Stimulated activated naive CD8-positive, alpha-beta T cell treated with anti-CD3 and anti-CD28 coated beads, Interleukin-15, Interleukin-2, amounts not matched to agents 100 ng/mL and 50 ng/mL, for 24 hours (primary cell): ENCODE measurements around the gene ABHD18.
"Not testable (repeated sequence)": the region's sequence is repeated elsewhere in the genome, so short reads cannot be mapped to it uniquely, and the experiment has no call there.

Experiments
- H3K27ac Mint-ChIP-seq: one replicate; pipeline ENCODE4 v1.8.0; 2021; ENCODE audit warnings: mild to moderate bottlenecking, mixed read lengths
- H3K27me3 Mint-ChIP-seq: one replicate; pipeline ENCODE4 v1.8.0; 2021; ENCODE audit warnings: mixed read lengths
- H3K36me3 Mint-ChIP-seq: one replicate; pipeline ENCODE4 v1.8.0; 2021; ENCODE audit warnings: low read depth, mixed read lengths
- H3K4me1 Mint-ChIP-seq: one replicate; pipeline ENCODE4 v1.8.0; 2021; ENCODE audit warnings: low read depth, mixed read lengths
- H3K4me3 Mint-ChIP-seq: one replicate; pipeline ENCODE4 v1.8.0; 2021; ENCODE audit warnings: mild to moderate bottlenecking, mixed read lengths
- H3K9me3 Mint-ChIP-seq: one replicate; pipeline ENCODE4 v1.8.0; 2021; ENCODE audit warnings: mixed read lengths

ABHD18 gene

DNA sequence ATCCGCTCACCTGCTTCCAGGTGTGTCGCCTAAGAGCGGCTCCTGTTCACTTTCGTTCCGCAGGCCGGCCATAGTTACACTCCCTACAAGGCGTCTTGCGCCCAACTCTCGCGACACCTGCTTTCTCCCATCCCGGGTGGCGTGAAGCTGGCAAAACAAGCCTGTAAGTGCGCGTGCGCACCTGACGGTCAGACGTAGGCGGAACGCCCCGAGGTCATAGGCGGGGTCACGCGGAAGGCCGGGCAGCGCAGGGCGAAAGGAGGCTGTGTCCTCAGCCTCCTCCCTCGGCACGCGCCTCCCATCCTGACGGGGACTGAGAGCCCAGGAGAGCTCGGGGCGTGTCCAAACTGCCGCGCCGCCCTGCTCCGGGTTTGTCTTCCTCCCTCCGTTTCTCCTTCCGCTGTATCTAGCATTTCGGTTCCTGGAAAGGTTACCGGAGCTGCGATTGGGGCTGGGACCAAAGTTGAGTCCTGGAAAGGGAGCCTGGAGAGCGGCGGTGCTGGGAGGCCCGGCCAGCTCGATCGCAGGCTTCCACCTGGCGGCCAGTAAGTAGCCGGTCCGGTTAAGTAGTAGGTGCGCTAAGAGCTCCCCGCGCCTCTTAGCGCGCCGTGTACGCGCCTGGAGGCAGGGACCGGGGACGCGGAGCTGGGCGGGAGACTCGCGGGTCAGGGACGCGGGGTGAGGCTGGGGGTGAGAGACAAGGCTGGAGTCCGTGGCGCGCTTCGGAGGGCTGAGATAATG lies at the start of gene ABHD18, which contains the start of gene MFSD8:
Gene ABHD18 (plus strand): TSS at position 345 of the 741 bp plus-strand sequence. CDS start 17,550 bp downstream, outside the sequence.
Gene MFSD8 (minus strand): TSS at position 112 of the 741 bp plus-strand sequence. CDS start 40 bp downstream, at position 72.
- H3K36me3 Mint-ChIP-seq: peaks cover 28% of the 10 kb centered on the region
- H3K4me3 Mint-ChIP-seq: peak within 1 kb of the TSS; percentile 89
- H3K27me3 Mint-ChIP-seq: no peaks in the 10 kb centered on the region
- peaks cover 44% of the 10 kb centered on the region for H3K4me1 Mint-ChIP-seq
- no peaks in the 10 kb centered on the region for H3K9me3 Mint-ChIP-seq
- peak within 1 kb of the TSS; percentile 92 for H3K27ac Mint-ChIP-seq

- Mint-ChIP-seq H3K4me1 (no peaks in the 10 kb centered on the region), H3K27me3 (no peaks in the 10 kb centered on the region), H3K27ac (no peak overlapping the region), H3K36me3 (peaks cover 32% of the 10 kb centered on the region), H3K4me3 (no peak overlapping the region), H3K9me3 (no peaks in the 10 kb centered on the region)
These were observed 48.7 kb upstream of the ABHD18 start for GRCh38 chr4:127916512-127916911.

GRCh38 chr4:127917151-127917550 lies 48.1 kb upstream of the ABHD18 start:
- H3K36me3 Mint-ChIP-seq: peaks cover 32% of the 10 kb centered on the region
- no peaks in the 10 kb centered on the region for H3K9me3 Mint-ChIP-seq
- H3K4me1 Mint-ChIP-seq: no peaks in the 10 kb centered on the region
- no peak overlapping the region for H3K4me3 Mint-ChIP-seq
- no peak overlapping the region for H3K27ac Mint-ChIP-seq
- no peaks in the 10 kb centered on the region for H3K27me3 Mint-ChIP-seq

GRCh38 chr4:127920521-127920920 lies 44.7 kb upstream of the ABHD18 start:
- H3K4me1 Mint-ChIP-seq: no peaks in the 10 kb centered on the region
- H3K4me3 Mint-ChIP-seq: no peak overlapping the region
- H3K27me3 Mint-ChIP-seq: no peaks in the 10 kb centered on the region
- H3K9me3 Mint-ChIP-seq: no peaks in the 10 kb centered on the region
- H3K36me3 Mint-ChIP-seq: peaks cover 55% of the 10 kb centered on the region
- H3K27ac Mint-ChIP-seq: no peak overlapping the region

DNA sequence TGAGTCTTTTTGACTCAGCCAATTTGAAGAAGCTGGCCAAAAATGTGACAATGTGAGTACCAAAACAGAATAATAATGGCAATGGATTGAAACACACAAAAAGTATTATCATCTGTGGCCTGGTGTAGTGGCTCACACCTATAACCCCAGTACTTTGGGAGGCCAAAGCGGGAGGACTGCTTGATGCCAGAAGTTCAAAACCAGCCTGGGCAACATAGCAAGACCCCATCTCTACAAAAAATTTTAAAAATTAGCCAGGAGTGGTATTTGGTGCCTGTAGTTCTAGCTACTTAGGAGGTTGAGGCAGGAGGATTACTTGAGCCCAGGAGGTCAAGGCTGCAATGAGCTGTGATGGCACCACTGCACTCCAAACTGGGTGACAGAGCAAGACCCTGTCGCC lies 43.0 kb upstream of the ABHD18 start:
- Mint-ChIP-seq H3K9me3 (no peaks in the 10 kb centered on the region), H3K27me3 (no peaks in the 10 kb centered on the region), H3K36me3 (peaks cover 65% of the 10 kb centered on the region), H3K4me3 (no peak overlapping the region), H3K4me1 (no peaks in the 10 kb centered on the region), H3K27ac (no peak overlapping the region)

DNA sequence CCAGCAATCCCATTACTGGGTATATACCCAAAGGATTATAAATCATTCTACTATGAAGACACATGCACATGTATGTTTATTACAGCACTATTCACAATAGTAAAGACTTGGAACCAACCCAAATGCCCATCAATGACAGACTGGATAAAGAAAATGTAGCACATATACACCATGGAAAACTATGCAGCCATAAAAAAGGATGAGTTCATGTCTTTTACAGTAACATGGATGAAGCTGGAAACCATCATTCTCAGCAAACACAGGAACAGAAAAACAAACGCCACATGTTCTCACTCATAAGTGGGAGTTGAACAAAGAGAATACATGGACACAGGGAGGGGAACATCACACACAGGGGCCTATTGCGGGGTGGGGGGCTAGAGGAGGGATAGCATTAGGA lies 39.5 kb upstream of the ABHD18 start:
- H3K4me1 Mint-ChIP-seq, H3K4me3 Mint-ChIP-seq, H3K27me3 Mint-ChIP-seq, H3K27ac Mint-ChIP-seq, H3K9me3 Mint-ChIP-seq: not testable (repeated sequence)
- H3K36me3 Mint-ChIP-seq: peaks cover 65% of the 10 kb centered on the region

DNA sequence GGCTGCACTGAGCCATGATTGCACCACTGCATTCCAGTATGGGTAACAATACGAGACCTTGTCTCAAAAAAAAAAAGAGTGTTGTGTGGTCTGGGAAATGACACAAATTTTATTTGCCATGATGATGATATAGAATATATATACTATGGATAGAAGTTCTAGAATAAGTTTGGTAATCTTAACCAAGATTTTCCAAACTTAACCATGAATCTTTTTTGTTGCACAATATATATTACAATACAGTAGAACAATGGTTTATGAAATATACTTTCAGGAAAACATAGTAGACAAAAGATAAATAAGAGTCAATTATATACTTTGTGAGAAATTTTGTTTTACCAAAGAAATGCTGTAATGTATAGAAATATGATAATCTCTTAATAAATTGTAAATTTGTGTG lies 35.0 kb upstream of the ABHD18 start:
- Mint-ChIP-seq H3K36me3 (peaks cover 40% of the 10 kb centered on the region), H3K27ac (no peak overlapping the region)

DNA sequence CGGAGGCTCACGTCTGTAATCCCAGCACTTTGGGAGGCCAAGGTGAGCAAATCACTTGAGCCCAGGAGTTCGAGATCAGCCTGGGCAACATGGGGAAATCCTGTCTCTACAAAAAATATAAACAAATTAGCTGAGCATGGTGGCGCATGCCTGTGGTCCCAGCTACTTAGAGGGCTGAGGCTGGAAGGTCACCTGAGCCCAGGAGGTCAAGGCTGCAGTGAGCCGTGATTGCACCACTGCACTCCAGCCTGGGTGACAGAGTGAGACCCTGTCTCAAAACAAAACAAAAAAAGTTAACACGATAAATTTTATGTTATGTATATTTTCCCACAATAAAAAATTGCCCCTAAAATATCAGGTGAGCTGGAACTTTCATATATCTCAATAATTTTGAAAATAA lies 33.4 kb upstream of the ABHD18 start:
- H3K4me1 Mint-ChIP-seq, H3K4me3 Mint-ChIP-seq, H3K27me3 Mint-ChIP-seq, H3K27ac Mint-ChIP-seq, H3K9me3 Mint-ChIP-seq: not testable (repeated sequence)
- H3K36me3 Mint-ChIP-seq: peaks cover 26% of the 10 kb centered on the region

More for the DNA sequence above, 35.0 kb upstream of the ABHD18 start:
- no peak overlapping the region for H3K4me3 Mint-ChIP-seq
- no peaks in the 10 kb centered on the region for H3K4me1 Mint-ChIP-seq
- no peaks in the 10 kb centered on the region for H3K27me3 Mint-ChIP-seq
- no peaks in the 10 kb centered on the region for H3K9me3 Mint-ChIP-seq

DNA sequence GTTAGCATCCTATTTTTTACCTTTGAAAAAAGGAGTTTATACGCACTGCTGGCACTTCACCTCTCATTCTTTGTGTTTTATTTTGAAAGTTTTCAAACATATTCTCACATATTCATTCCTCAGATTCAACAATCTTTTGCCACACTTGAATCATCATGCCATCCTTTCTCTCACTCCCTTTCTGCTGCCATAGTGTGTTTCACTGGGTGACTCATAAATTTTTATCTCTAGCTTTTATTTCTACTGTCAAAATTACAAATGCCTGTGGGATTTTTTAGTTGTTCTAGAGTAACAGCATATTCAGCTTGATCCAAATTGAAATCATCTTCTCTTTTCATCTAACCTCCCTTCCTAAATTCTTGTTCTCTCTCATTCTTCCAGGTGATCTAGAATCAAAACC lies 28.2 kb upstream of the ABHD18 start:
- Mint-ChIP-seq H3K9me3 (no peaks in the 10 kb centered on the region), H3K4me3 (no peak overlapping the region), H3K27me3 (no peaks in the 10 kb centered on the region), H3K36me3 (peaks cover 35% of the 10 kb centered on the region), H3K27ac (no peak overlapping the region), H3K4me1 (peaks cover 5% of the 10 kb centered on the region)

DNA sequence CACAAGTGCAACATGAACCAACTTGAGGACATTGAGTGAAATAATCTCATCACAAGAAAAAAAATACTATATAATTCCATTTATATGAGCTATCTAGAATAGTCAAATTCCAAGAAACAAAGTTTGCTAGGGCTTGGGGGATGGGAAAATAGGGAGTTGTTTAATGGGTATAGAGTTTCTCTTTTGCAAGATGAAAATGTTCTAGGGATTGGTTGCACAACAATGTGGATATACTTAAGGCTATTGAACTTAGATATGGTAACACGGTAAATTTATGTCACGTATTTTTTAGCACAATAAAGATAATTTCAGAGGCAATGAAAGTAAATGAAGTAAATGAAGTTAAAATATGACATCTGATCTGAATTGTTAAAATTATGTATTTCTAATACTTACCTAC lies 8.1 kb upstream of the ABHD18 start:
- Mint-ChIP-seq H3K27ac (no peak overlapping the region), H3K27me3 (no peaks in the 10 kb centered on the region), H3K9me3 (no peaks in the 10 kb centered on the region), H3K4me1 (peaks cover 10% of the 10 kb centered on the region), H3K4me3 (no peak overlapping the region), H3K36me3 (peaks cover 26% of the 10 kb centered on the region)

DNA sequence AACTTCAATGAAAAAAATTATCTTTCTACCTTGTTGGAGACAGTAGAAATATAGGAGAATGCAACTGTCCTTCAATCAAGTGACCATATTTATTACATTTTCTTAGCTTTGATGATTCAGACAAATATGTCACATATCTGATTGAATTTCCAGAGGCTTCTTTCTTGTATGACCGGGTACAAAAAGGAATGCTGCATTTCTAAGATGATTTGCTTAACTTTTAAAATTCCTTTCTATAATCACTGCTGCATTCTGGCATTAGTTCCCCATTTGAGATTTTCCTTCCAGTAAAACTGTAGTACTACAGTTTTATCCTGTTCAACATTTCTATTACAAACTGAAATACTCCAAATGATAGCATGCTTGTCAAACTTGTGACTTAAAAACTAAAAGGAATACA lies 5.4 kb upstream of the ABHD18 start:
- no peak overlapping the region for H3K4me3 Mint-ChIP-seq
- H3K27ac Mint-ChIP-seq: no peak overlapping the region
- peaks cover 27% of the 10 kb centered on the region for H3K36me3 Mint-ChIP-seq
- no peaks in the 10 kb centered on the region for H3K27me3 Mint-ChIP-seq
- H3K4me1 Mint-ChIP-seq: peaks cover 25% of the 10 kb centered on the region
- no peaks in the 10 kb centered on the region for H3K9me3 Mint-ChIP-seq

DNA sequence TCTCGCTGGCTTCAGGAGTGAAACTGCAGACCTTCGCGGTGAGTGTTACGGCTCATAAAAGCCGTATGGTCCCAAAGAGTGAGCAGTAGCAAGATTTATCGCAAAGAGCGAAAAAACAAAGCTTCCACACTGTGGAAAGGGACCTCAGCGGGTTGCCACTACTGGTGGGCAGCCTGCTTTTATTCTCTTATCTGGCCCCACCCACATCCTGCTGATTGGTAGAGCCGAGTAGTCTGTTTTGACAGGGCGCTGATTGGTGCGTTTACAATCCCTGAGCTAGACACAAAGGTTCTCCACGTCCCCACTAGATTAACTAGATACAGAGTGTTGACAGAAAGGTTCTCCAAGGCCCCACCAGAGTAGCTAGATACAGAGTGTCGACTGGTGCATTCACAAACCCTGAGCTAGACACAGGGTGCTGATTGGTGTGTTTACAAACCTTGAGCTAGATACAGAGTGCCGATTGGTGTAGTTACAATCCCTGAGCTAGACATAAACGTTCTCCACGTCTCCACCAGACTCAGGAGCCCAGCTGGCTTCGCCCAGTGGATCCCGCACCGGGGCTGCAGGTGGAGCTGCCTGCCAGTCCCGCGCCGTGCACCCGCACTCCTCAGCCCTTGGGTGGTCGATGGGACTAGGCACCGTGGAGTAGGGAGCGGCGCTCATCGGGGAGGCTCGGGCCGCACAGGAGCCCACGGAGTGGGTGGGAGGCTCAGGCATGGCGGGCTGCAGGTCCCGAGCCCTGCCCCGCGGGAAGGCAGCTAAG lies 1.4 kb upstream of the ABHD18 start:
- Mint-ChIP-seq H3K27ac (peak overlapping the region; percentile 89), H3K4me3 (peak overlapping the region; percentile 81), H3K4me1 (peaks cover 44% of the 10 kb centered on the region), H3K36me3 (peaks cover 28% of the 10 kb centered on the region)
- not testable (repeated sequence) for H3K27me3 Mint-ChIP-seq, H3K9me3 Mint-ChIP-seq

DNA sequence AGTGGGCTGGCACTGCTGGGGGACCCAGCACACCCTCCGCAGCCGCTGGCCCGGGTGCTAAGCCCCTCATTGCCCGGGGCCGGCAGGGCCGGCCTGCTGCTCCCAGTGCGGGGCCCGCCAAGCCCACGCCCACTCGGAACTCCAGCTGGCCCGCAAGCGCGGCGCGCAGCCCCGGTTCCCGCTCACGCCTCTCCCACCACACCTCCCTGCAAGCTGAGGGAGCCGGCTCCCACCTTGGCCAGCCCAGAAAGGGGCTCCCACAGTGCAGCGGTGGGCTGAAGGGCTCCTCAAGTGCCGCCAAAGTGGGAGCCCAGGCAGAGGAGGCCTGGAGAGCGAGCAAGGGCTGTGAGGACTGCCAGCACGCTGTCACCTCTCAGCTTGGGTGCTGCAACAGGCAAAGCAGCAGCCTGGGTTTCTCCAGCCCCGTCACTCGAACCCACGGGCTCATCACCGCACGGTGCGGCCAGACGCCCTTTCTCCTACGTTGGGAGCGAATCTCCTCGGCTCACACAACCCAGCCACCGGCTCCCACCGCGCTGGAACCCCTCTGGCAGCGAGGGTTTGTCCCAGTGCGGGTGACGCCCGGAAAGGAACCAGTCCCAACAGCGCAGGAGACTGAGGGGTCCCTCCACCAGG lies 662 bp upstream of the ABHD18 start:
- not testable (repeated sequence) for H3K27me3 Mint-ChIP-seq, H3K9me3 Mint-ChIP-seq
- Mint-ChIP-seq H3K4me1 (peaks cover 44% of the 10 kb centered on the region), H3K4me3 (peak overlapping the region; percentile 89), H3K27ac (peak overlapping the region; percentile 92), H3K36me3 (peaks cover 28% of the 10 kb centered on the region)

GRCh38 chr4:127965803-127966175 lies 583 bp downstream of the ABHD18 start:
- H3K4me3 Mint-ChIP-seq: peak overlapping the region; percentile 89
- H3K27ac Mint-ChIP-seq: peak overlapping the region; percentile 92
- peaks cover 28% of the 10 kb centered on the region for H3K36me3 Mint-ChIP-seq
- no peaks in the 10 kb centered on the region for H3K9me3 Mint-ChIP-seq
- H3K4me1 Mint-ChIP-seq: peaks cover 44% of the 10 kb centered on the region
- H3K27me3 Mint-ChIP-seq: no peaks in the 10 kb centered on the region

DNA sequence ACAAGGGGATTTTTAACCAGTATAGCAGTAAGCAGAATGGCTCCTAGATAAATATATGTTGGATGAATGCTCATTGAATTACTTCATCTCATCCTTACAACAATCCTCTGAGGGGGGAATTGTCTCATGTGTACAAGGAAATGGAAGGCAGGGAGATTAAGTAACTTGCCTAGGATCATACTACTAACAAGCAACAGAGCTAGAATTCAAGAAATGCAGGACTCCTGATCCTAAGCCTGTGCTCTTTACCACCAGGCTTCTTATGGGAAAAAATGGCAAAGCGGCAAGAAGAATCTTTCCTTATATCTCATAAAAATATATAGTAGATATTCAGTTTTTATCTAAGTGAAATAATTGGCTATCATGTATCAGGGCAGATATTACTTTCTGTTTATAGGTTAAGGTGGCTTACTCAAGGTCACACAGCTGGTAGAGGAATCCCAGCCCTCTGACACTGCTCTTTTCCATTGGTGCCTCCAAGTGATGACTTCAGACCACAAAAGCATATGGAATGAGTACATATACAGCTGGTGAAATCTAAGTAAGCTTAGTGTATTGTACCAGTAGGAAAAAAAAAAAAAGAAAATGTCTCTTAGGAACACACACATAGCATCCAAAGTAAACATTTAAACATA lies 2.1 kb downstream of the ABHD18 start:
- Mint-ChIP-seq H3K4me3 (peak overlapping the region; percentile 18), H3K4me1 (peaks cover 39% of the 10 kb centered on the region), H3K9me3 (no peaks in the 10 kb centered on the region), H3K36me3 (peaks cover 28% of the 10 kb centered on the region), H3K27ac (no peak overlapping the region), H3K27me3 (no peaks in the 10 kb centered on the region)
